ENCODE data around the gene OMA1. TPM values are rescaled to one million over a fixed set of nuclear protein-coding genes. Genes with fewer than 3 reads are reported as not detected.

The OMA1 gene
- total and polyA plus RNA-seq, 2 of the 4 experiments (the other 2 are of a cell fraction): 5.9 to 6.4 TPM

DNA sequence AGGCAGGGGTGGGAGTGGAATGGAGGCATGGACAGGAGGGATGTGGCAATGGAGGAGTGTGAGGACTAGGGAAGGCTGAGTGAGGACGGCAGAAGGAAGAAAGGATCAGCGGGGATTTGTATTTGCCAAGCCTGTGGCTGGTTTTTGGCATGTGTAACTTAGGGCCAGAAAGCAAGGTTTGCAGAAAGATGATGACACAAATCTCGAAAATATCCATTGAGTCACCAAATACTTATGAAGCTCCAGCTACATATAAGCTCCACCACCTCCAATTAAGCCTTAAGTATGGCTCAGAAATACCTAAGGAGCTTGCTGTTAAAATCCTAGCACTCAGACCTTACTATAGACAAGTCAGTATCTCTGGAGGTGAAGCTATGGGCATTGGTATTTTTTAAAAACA, 90.1 kb downstream of the OMA1 start:
- no CpG with 5 or more reads among the region's 3 CpGs for WGBS, 2 experiments (ENCODE audit: extremely low coverage in 2 of 2, insufficient read length in 1 of 2)
- ATAC-seq (ENCODE audit: low read depth) (peak; percentile 56; the same call in 1 of the 2 replicates), DNase-seq (peak; percentile 54)
- Histone ChIP-seq H3K27me3 (ENCODE audit: control insufficient read depth, insufficient read depth, low read length) (peaks cover 4% of the 10 kb centered on the region), H3K23ac (ENCODE audit: low read depth, low read length) (no peak overlapping the region), H3K27ac (ENCODE audit: insufficient read depth, low read length) (no peak overlapping the region), H2BK15ac (ENCODE audit: low read depth, low read length) (no peak overlapping the region), H4K8ac (ENCODE audit: low read depth in 2 of 2, low read length in 2 of 2) (no peak overlapping the region), H3K4me1 (ENCODE audit: control insufficient read depth, insufficient read depth, low read length) (no peaks in the 10 kb centered on the region), H3K4me2 (ENCODE audit: low read depth, low read length) (no peak overlapping the region), H2AK9ac (replicated peaks; ENCODE audit: low read depth, low read length, poor library complexity) (no peak overlapping the region), H2BK20ac (ENCODE audit: low read depth, low read length) (no peak overlapping the region), H3K14ac (replicated peaks; ENCODE audit: low read depth, low read length) (no peak overlapping the region), H2BK120ac (ENCODE audit: low read depth, low read length) (no peak overlapping the region), H3K9ac (ENCODE audit: low read depth, low read length) (no peak overlapping the region), H3K56ac (ENCODE audit: extremely low read depth, insufficient read depth, low read length) (no peak overlapping the region), H4K20me1 (ENCODE audit: insufficient read depth, low read length) (no peaks in the 10 kb centered on the region), H3K9me3 (ENCODE audit: control insufficient read depth, insufficient read depth, low read length) (no peaks in the 10 kb centered on the region), H2AFZ (replicated peaks; ENCODE audit: low read length, poor library complexity) (no peak overlapping the region), H3K36me3 (ENCODE audit: control insufficient read depth, insufficient read depth, low read length) (no peaks in the 10 kb centered on the region), H4K5ac (ENCODE audit: low read depth, low read length) (no peak overlapping the region), H3K18ac (ENCODE audit: low read depth, low read length) (no peak overlapping the region), H3K9me1 (ENCODE audit: insufficient read depth, low read length) (no peaks in the 10 kb centered on the region), H3K4me3 (ENCODE audit: insufficient read depth, low read depth, low read length) (no peak overlapping the region), H3K79me1 (ENCODE audit: low read depth in 1 of 2, low read length in 2 of 2) (no peaks in the 10 kb centered on the region), H3K4ac (ENCODE audit: low read depth, low read length) (no peak overlapping the region), H4K91ac (ENCODE audit: insufficient read depth, low read depth, low read length) (no peak overlapping the region), H2BK5ac (ENCODE audit: low read depth, low read length, poor library complexity, severe bottlenecking) (no peak overlapping the region), H2AK5ac (ENCODE audit: low read depth, low read length) (no peak overlapping the region)
- CTCF ChIA-PET: no interaction called here
- dilution Hi-C loops (cut with HindIII; ENCODE audit: low sequenced_read_pairs, unreplicated experiment): no loop called here
- in situ Hi-C loops (cut with MboI; ENCODE audit: low sequenced_read_pairs): no loop called here
- POLR2A ChIA-PET (ENCODE audit: unreplicated experiment): no interaction called here
- intact Hi-C loops (cut with micrococcal nuclease): no loop called here
- TF ChIP-seq RAD21 (IDR thresholded peaks at IDR 0.05; ENCODE audit: low read length) (no peak), NFE2L2 (IDR thresholded peaks at IDR 0.05; ENCODE audit: low read depth, low read length) (no peak), USF2 (IDR thresholded peaks at IDR 0.05; ENCODE audit: low read depth, low read length) (no peak), SMC3 (IDR thresholded peaks at IDR 0.05; ENCODE audit: low read depth, low read length) (no peak)
- no TSS peak for BruUV-seq (replicated peaks)

All from IMR-90 (cell line).